22Rv1 (cell line): ENCODE data around the gene ZNF778.
"Not testable (repeated sequence)": the region's sequence is repeated elsewhere in the genome, so short reads cannot be mapped to it uniquely, and the experiment has no call there.

Experiments used
- CTCF ChIP-seq: fragments of 450-650 bp; IDR thresholded peaks from 2 replicates; pipeline ENCODE4 v1.5.1; 2017; ENCODE audit warnings: mild to moderate bottlenecking
- ZFX ChIP-seq: fragments of 450-650 bp; IDR thresholded peaks from 2 replicates; pipeline ENCODE4 v1.6.1; 2017; ENCODE audit warnings: antibody characterized with exemption, borderline replicate concordance

DNA sequence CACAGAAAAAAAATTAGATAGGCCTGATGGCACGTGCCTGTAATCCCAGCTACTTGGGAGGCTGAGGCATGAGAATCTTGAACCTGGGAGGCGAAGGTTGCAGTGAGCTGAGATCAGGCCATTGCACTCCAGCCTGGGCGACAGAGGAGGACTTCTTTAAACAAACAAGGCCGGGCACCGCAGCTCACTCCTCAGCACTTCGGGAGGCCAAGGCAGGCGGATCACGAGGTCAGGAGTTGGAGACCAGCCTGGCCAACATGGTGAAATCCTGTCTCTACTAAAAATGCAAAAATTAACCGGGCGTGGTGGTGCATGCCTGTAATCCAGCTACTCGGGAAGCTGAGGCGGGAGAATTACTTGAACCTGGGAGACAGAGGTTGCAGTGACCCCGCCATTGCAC lies 26.8 kb downstream of the ZNF778 start:
- not testable (repeated sequence) for TF ChIP-seq CTCF, ZFX
